ENCODE results near the gene SPOCK2. TPM values are rescaled to one million over a fixed set of nuclear protein-coding genes. Genes with fewer than 3 reads are reported as not detected.

SPOCK2 gene
- total and polyA plus RNA-seq, 2 of the 13 experiments (the other 11 are each of a cell fraction or from before 2014, with no cell fraction given): 8.6 to 30.6 TPM

GRCh38 chr10:72048450-72049124, 39.8 kb downstream of the SPOCK2 start (continued):
- TF ChIP-seq PHB2 (IDR thresholded peaks at IDR 0.05; ENCODE audit: partially characterized antibody) (no peak), ZNF263 (CRISPR knock-in tag; IDR thresholded peaks at IDR 0.05) (no peak), ZNF138 (CRISPR knock-in tag; IDR thresholded peaks at IDR 0.05; ENCODE audit: low read depth) (no peak), SP1 (IDR thresholded peaks at IDR 0.05) (no peak), SP1 (CRISPR knock-in tag; IDR thresholded peaks at IDR 0.05) (peak; percentile 45; the same call in 1 of the 2 replicates), ZNF160 (CRISPR knock-in tag; IDR thresholded peaks at IDR 0.05) (no peak), NFYB (CRISPR knock-in tag; IDR thresholded peaks at IDR 0.05) (no peak), PRDM4 (CRISPR knock-in tag; IDR thresholded peaks at IDR 0.05; ENCODE audit: borderline replicate concordance) (no peak), PAF1 (CRISPR knock-in tag; IDR thresholded peaks at IDR 0.05) (no peak), FOXK1 (CRISPR knock-in tag; IDR thresholded peaks at IDR 0.05; ENCODE audit: borderline replicate concordance, low read depth) (peak; percentile 60; the same call in 1 of the 2 replicates), ZNF75D (CRISPR knock-in tag; IDR thresholded peaks at IDR 0.05; ENCODE audit: borderline replicate concordance) (no peak), MIER3 (CRISPR knock-in tag; IDR thresholded peaks at IDR 0.05; ENCODE audit: borderline replicate concordance) (peak; percentile 69; the same call in 1 of the 2 replicates), ASH2L (IDR thresholded peaks at IDR 0.05; ENCODE audit: insufficient read length, low read depth, low read length) (no peak), KLF15 (CRISPR knock-in tag; IDR thresholded peaks at IDR 0.05; ENCODE audit: borderline replicate concordance) (no peak), SP4 (CRISPR knock-in tag; IDR thresholded peaks at IDR 0.05) (no peak), ZNF724P (CRISPR knock-in tag; IDR thresholded peaks at IDR 0.05; ENCODE audit: borderline replicate concordance) (no peak), RXRB (CRISPR knock-in tag; IDR thresholded peaks at IDR 0.05; ENCODE audit: borderline replicate concordance) (peak; percentile 58; the same call in 1 of the 2 replicates), NFKB2 (CRISPR knock-in tag; IDR thresholded peaks at IDR 0.05; ENCODE audit: borderline replicate concordance) (no peak), MYNN (CRISPR knock-in tag; IDR thresholded peaks at IDR 0.05; ENCODE audit: low read depth) (no peak), HNRNPUL1 (IDR thresholded peaks at IDR 0.05; ENCODE audit: low read depth, low read length) (no peak)
- TF ChIP-seq, protein P1, sequence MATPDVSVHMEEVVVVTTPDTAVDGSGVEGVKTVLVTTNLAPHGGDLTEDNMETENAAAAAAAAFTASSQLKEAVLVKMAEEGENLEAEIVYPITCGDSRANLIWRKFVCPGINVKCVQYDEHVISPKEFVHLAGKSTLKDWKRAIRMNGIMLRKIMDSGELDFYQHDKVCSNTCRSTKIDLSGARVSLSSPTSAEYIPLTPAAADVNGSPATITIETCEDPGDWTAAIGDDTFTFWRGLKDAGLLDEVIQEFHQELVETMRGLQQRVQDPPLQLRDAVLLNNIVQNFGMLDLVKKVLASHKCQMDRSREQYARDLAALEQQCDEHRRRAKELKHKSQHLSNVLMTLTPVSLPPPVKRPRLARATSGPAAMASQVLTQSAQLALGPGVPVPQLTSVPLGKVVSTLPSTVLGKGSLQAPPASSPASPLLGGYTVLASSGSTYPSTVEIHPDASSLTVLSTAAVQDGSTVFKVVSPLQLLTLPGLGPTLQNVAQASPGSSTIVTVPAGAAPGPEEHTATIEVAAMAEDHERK (CRISPR knock-in tag; IDR thresholded peaks at IDR 0.05; ENCODE audit: low read depth): no peak
- TF ChIP-seq, protein P2, sequence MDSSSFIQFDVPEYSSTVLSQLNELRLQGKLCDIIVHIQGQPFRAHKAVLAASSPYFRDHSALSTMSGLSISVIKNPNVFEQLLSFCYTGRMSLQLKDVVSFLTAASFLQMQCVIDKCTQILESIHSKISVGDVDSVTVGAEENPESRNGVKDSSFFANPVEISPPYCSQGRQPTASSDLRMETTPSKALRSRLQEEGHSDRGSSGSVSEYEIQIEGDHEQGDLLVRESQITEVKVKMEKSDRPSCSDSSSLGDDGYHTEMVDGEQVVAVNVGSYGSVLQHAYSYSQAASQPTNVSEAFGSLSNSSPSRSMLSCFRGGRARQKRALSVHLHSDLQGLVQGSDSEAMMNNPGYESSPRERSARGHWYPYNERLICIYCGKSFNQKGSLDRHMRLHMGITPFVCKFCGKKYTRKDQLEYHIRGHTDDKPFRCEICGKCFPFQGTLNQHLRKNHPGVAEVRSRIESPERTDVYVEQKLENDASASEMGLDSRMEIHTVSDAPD (CRISPR knock-in tag; IDR thresholded peaks at IDR 0.05): peak; percentile 42; the same call in 1 of the 2 replicates
- TF ChIP-seq, protein P3, sequence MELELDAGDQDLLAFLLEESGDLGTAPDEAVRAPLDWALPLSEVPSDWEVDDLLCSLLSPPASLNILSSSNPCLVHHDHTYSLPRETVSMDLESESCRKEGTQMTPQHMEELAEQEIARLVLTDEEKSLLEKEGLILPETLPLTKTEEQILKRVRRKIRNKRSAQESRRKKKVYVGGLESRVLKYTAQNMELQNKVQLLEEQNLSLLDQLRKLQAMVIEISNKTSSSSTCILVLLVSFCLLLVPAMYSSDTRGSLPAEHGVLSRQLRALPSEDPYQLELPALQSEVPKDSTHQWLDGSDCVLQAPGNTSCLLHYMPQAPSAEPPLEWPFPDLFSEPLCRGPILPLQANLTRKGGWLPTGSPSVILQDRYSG (CRISPR knock-in tag; IDR thresholded peaks at IDR 0.05): no peak

Measured in HepG2 (cell line).